Inferior parietal cortex (tissue), 1 donor: ENCODE data around the gene RBM34.
"Not testable (repeated sequence)": the region's sequence is repeated elsewhere in the genome, so short reads cannot be mapped to it uniquely, and the experiment has no call there.

Experiments
- DNase-seq: peaks from one replicate; pipeline ENCODE4 v3.0.0-alpha.2; 2016; ENCODE audit errors: extremely low spot score

RBM34 gene

GRCh38 chr1:235160957-235161684, at the start of gene RBM34:
TSS of gene RBM34 (minus strand) at chr1:235161250. CDS start at chr1:235161226, 24 bp downstream.
- DNase-seq: peak; percentile 96

- no peak for DNase-seq
These were observed 46.1 kb upstream of the RBM34 start for GRCh38 chr1:235207209-235207565.

- no peak for DNase-seq
These were observed 45.6 kb upstream of the RBM34 start for GRCh38 chr1:235206533-235207208.

- DNase-seq: no peak
These were observed 44.6 kb upstream of the RBM34 start for GRCh38 chr1:235205687-235206086.

GRCh38 chr1:235203428-235203827, 42.4 kb upstream of the RBM34 start:
- DNase-seq: no peak

GRCh38 chr1:235202447-235202846, 41.4 kb upstream of the RBM34 start:
- DNase-seq: not testable (repeated sequence)

- DNase-seq: peak; percentile 27
These were observed 38.4 kb upstream of the RBM34 start for GRCh38 chr1:235199441-235199840.

- DNase-seq: no peak
These were observed 29.4 kb upstream of the RBM34 start for GRCh38 chr1:235190431-235190830.

- no peak for DNase-seq
These were observed 26.3 kb upstream of the RBM34 start for GRCh38 chr1:235187316-235187715.

- DNase-seq: no peak
These were observed 20.7 kb upstream of the RBM34 start for GRCh38 chr1:235181561-235182245.

- no peak for DNase-seq
These were observed 19.9 kb upstream of the RBM34 start for GRCh38 chr1:235180916-235181460.

GRCh38 chr1:235176486-235176885, 15.4 kb upstream of the RBM34 start:
- no peak for DNase-seq

GRCh38 chr1:235169986-235170385, 8.9 kb upstream of the RBM34 start:
- DNase-seq: no peak

GRCh38 chr1:235168375-235168774, 7.3 kb upstream of the RBM34 start:
- DNase-seq: no peak

GRCh38 chr1:235161685-235162327, 756 bp upstream of the RBM34 start:
- DNase-seq: no peak

GRCh38 chr1:235160383-235160956, 580 bp downstream of the RBM34 start:
- DNase-seq: no peak

GRCh38 chr1:235159930-235160329, 1.1 kb downstream of the RBM34 start:
- DNase-seq: not testable (repeated sequence)

- not testable (repeated sequence) for DNase-seq
These were observed 1.8 kb downstream of the RBM34 start for GRCh38 chr1:235159284-235159683.

- no peak for DNase-seq
These were observed 2.4 kb downstream of the RBM34 start for GRCh38 chr1:235158680-235159079.

GRCh38 chr1:235157150-235157549, 3.9 kb downstream of the RBM34 start:
- DNase-seq: no peak

GRCh38 chr1:235156740-235157139, 4.3 kb downstream of the RBM34 start:
- DNase-seq: no peak

- no peak for DNase-seq
These were observed 4.8 kb downstream of the RBM34 start for GRCh38 chr1:235156265-235156664.
